ENCODE measurements around the gene TMEM38A.

The TMEM38A gene

GRCh38 chr19:16660763-16661479 is at the start of gene TMEM38A:
Gene TMEM38A, plus strand, starts transcription at chr19:16661139. Its CDS starts 79 bp downstream, at chr19:16661218.
- peak; percentile 6 for DNase-seq (ENCODE audit: low read depth)

GRCh38 chr19:16612636-16613035 is 48.3 kb upstream of the TMEM38A start:
- DNase-seq (ENCODE audit: low read depth): no peak

- DNase-seq (ENCODE audit: low read depth): no peak
These were observed 47.1 kb upstream of the TMEM38A start for GRCh38 chr19:16613841-16614240.

- no peak for DNase-seq (ENCODE audit: low read depth)
These were observed 46.0 kb upstream of the TMEM38A start for GRCh38 chr19:16614941-16615340.

GRCh38 chr19:16615808-16616207 is 45.1 kb upstream of the TMEM38A start:
- no peak for DNase-seq (ENCODE audit: low read depth)

- DNase-seq (ENCODE audit: low read depth): no peak
These were observed 42.7 kb upstream of the TMEM38A start for GRCh38 chr19:16618248-16618647.

GRCh38 chr19:16619457-16619856 is 41.5 kb upstream of the TMEM38A start:
- DNase-seq (ENCODE audit: low read depth): no peak

GRCh38 chr19:16620018-16620417 is 40.9 kb upstream of the TMEM38A start:
- DNase-seq (ENCODE audit: low read depth): no peak

GRCh38 chr19:16620584-16620983 is 40.4 kb upstream of the TMEM38A start:
- no peak for DNase-seq (ENCODE audit: low read depth)

- no peak for DNase-seq (ENCODE audit: low read depth)
These were observed 39.7 kb upstream of the TMEM38A start for GRCh38 chr19:16621165-16621800.

GRCh38 chr19:16623066-16623465 is 37.9 kb upstream of the TMEM38A start:
- DNase-seq (ENCODE audit: low read depth): no peak

GRCh38 chr19:16623576-16623975 is 37.4 kb upstream of the TMEM38A start:
- no peak for DNase-seq (ENCODE audit: low read depth)

- DNase-seq (ENCODE audit: low read depth): no peak
These were observed 36.7 kb upstream of the TMEM38A start for GRCh38 chr19:16624236-16624635.

GRCh38 chr19:16625163-16625958 is 35.6 kb upstream of the TMEM38A start:
- DNase-seq (ENCODE audit: low read depth): no peak

- no peak for DNase-seq (ENCODE audit: low read depth)
These were observed 34.1 kb upstream of the TMEM38A start for GRCh38 chr19:16626796-16627192.

- DNase-seq (ENCODE audit: low read depth): no peak
These were observed 33.6 kb upstream of the TMEM38A start for GRCh38 chr19:16627193-16627927.

GRCh38 chr19:16627928-16628182 is 33.1 kb upstream of the TMEM38A start:
- no peak for DNase-seq (ENCODE audit: low read depth)

GRCh38 chr19:16628183-16628983 is 32.6 kb upstream of the TMEM38A start, which contains the start of gene MED26:
Gene MED26, minus strand, starts transcription at chr19:16628204. Its CDS starts 261 bp downstream, at chr19:16627943.
- peak; percentile 98 for DNase-seq (ENCODE audit: low read depth)

GRCh38 chr19:16628984-16629691 is 31.8 kb upstream of the TMEM38A start:
- no peak for DNase-seq (ENCODE audit: low read depth)

- DNase-seq (ENCODE audit: low read depth): no peak
These were observed 29.5 kb upstream of the TMEM38A start for GRCh38 chr19:16631465-16631864.

- DNase-seq (ENCODE audit: low read depth): no peak
These were observed 23.4 kb upstream of the TMEM38A start for GRCh38 chr19:16637535-16637934.

All from stimulated activated CD8-positive, alpha-beta memory T cell treated with anti-CD3 and anti-CD28 coated beads, Interleukin-15, amount 100 ng/mL, for 24 hours (primary cell).